NOMO-1 (cell line): ENCODE measurements around the gene VAC14.
"Not testable (repeated sequence)": the region's sequence is repeated elsewhere in the genome, so short reads cannot be mapped to it uniquely, and the experiment has no call there.

Source experiments
- DNase-seq, 2 experiments: peaks; one replicate each; lab custom pipeline; 2025; ENCODE audit not compliant: unreplicated experiment in 2 of 2; lab: John Stamatoyannopoulos, UW

Gene VAC14

GRCh38 chr16:70651524-70651923 lies 149.4 kb downstream of the VAC14 start:
- DNase-seq, result no peak

- no peak for DNase-seq
Measured at GRCh38 chr16:70650216-70650615, 150.7 kb downstream of the VAC14 start.

GRCh38 chr16:70649300-70649699 lies 151.7 kb downstream of the VAC14 start:
- no peak for DNase-seq

GRCh38 chr16:70648606-70649005 lies 152.4 kb downstream of the VAC14 start:
- DNase-seq, result no peak

GRCh38 chr16:70647441-70648359 lies 153.3 kb downstream of the VAC14 start:
- no peak for DNase-seq

GRCh38 chr16:70646260-70647241 lies 154.4 kb downstream of the VAC14 start, which contains the start of gene IL34:
TSS of gene IL34 (plus strand) at chr16:70646559. CDS start at chr16:70646948, 389 bp downstream.
- DNase-seq, result no peak

GRCh38 chr16:70644763-70645597 lies 156.0 kb downstream of the VAC14 start:
- DNase-seq, result no peak

GRCh38 chr16:70643264-70643663 lies 157.7 kb downstream of the VAC14 start:
- not testable (repeated sequence) for DNase-seq

- DNase-seq, result no peak
Measured at GRCh38 chr16:70642633-70643032, 158.3 kb downstream of the VAC14 start.

GRCh38 chr16:70638814-70639792 lies 161.9 kb downstream of the VAC14 start:
- no peak for DNase-seq
